Measurements from ENCODE around the gene CDYL.

CDYL gene

GRCh38 chr6:4806337-4806725, 30.1 kb downstream of the CDYL start:
- Histone ChIP-seq H2BK120ac (ENCODE audit: low read depth, low read length) (no peak overlapping the region), H3K27ac (replicated peaks; ENCODE audit: low read length) (no peak overlapping the region), H2BK15ac (ENCODE audit: low read length) (no peak overlapping the region), H2AFZ (ENCODE audit: low read length) (no peak overlapping the region), H4K8ac (ENCODE audit: low read depth, low read length) (no peak overlapping the region), H3K14ac (ENCODE audit: low read length) (no peak overlapping the region), H3K4me2 (ENCODE audit: insufficient read depth, low read length, poor library complexity, severe bottlenecking) (no peak overlapping the region), H4K91ac (ENCODE audit: low read depth, low read length, poor library complexity) (no peak overlapping the region), H3K36me3 (replicated peaks in 1 of 2; ENCODE audit: control insufficient read depth in 2 of 2, insufficient read depth in 2 of 2, low read length in 2 of 2) (peaks cover 0 to 11% of the 10 kb centered on the region in 2 donors), H2AK5ac (ENCODE audit: low read depth, low read length) (no peak overlapping the region), H3K4me3 (ENCODE audit: low read length in 2 of 2) (no peak overlapping the region), H3K9ac (ENCODE audit: low read depth, low read length, poor library complexity) (no peak overlapping the region), H2BK12ac (ENCODE audit: low read length) (no peak overlapping the region), H3K23ac (ENCODE audit: low read depth, low read length, poor library complexity) (no peak overlapping the region), H2BK5ac (ENCODE audit: low read length) (no peak overlapping the region), H3K9me3 (replicated peaks in 1 of 2; ENCODE audit: control insufficient read depth in 2 of 2, insufficient read depth in 1 of 2, low read depth in 1 of 2, low read length in 2 of 2) (peaks cover 0 to 11% of the 10 kb centered on the region in 2 donors), H3K4me1 (ENCODE audit: control insufficient read depth in 2 of 2, insufficient read depth in 1 of 2, low read depth in 1 of 2, low read length in 2 of 2) (peaks cover 0 to 12% of the 10 kb centered on the region in 2 donors), H3K79me1 (ENCODE audit: low read depth, low read length) (peaks cover 5% of the 10 kb centered on the region), H3K18ac (ENCODE audit: low read length) (no peak overlapping the region), H3K4ac (ENCODE audit: low read length) (no peak overlapping the region), H3K27me3 (ENCODE audit: control insufficient read depth in 3 of 3, insufficient read depth in 3 of 3, low read depth in 1 of 3, low read length in 3 of 3) (no peaks in the 10 kb centered on the region)
- DNase-seq (ENCODE audit: low spot score), result no peak
- no CpG with 5 or more reads among the region's 7 CpGs for WGBS, 2 donors (ENCODE audit: extremely low coverage in 2 of 2, insufficient read length in 2 of 2, insufficient replicate concordance in 1 of 2)

DNA sequence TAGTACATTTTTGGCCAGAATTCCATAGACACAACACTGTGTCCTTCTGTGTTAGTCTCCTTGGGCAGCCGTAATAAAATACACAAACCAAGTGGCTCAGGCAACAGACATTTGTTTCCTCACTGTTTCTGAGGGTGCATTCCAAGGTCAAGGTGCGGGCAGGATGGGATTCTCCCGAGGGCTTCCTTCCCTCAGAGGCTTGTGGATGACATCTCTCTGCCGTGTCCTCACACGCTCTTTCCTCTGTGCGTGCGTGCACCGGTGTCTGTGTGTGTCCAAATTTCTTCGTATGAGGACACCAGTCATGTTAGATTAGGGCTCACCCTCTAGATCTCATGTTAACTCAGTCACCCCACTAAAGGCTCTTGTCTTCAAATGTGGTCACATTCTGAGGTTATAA, 30.6 kb downstream of the CDYL start:
- Histone ChIP-seq H3K14ac (ENCODE audit: low read length) (no peak overlapping the region), H2AK5ac (ENCODE audit: low read depth, low read length) (no peak overlapping the region), H3K27ac (replicated peaks; ENCODE audit: low read length) (no peak overlapping the region), H3K23ac (ENCODE audit: low read depth, low read length, poor library complexity) (no peak overlapping the region), H4K91ac (ENCODE audit: low read depth, low read length, poor library complexity) (no peak overlapping the region), H2BK12ac (ENCODE audit: low read length) (no peak overlapping the region), H3K27me3 (ENCODE audit: control insufficient read depth in 3 of 3, insufficient read depth in 3 of 3, low read depth in 1 of 3, low read length in 3 of 3) (no peaks in the 10 kb centered on the region), H2BK5ac (ENCODE audit: low read length) (no peak overlapping the region), H3K18ac (ENCODE audit: low read length) (no peak overlapping the region), H2AFZ (ENCODE audit: low read length) (no peak overlapping the region), H3K79me1 (ENCODE audit: low read depth, low read length) (peaks cover 5% of the 10 kb centered on the region), H2BK15ac (ENCODE audit: low read length) (no peak overlapping the region), H3K4me2 (ENCODE audit: insufficient read depth, low read length, poor library complexity, severe bottlenecking) (no peak overlapping the region), H3K4me3 (ENCODE audit: low read length in 2 of 2) (no peak overlapping the region), H4K8ac (ENCODE audit: low read depth, low read length) (no peak overlapping the region), H3K9ac (ENCODE audit: low read depth, low read length, poor library complexity) (no peak overlapping the region), H3K36me3 (replicated peaks in 1 of 2; ENCODE audit: control insufficient read depth in 2 of 2, insufficient read depth in 2 of 2, low read length in 2 of 2) (peaks cover 0 to 11% of the 10 kb centered on the region in 2 donors), H3K4me1 (ENCODE audit: control insufficient read depth in 2 of 2, insufficient read depth in 1 of 2, low read depth in 1 of 2, low read length in 2 of 2) (peaks cover 0 to 12% of the 10 kb centered on the region in 2 donors), H3K4ac (ENCODE audit: low read length) (no peak overlapping the region), H3K9me3 (replicated peaks in 1 of 2; ENCODE audit: control insufficient read depth in 2 of 2, insufficient read depth in 1 of 2, low read depth in 1 of 2, low read length in 2 of 2) (peaks cover 0 to 11% of the 10 kb centered on the region in 2 donors), H2BK120ac (ENCODE audit: low read depth, low read length) (no peak overlapping the region)
- no CpG with 5 or more reads among the region's 9 CpGs for WGBS, 2 donors (ENCODE audit: extremely low coverage in 2 of 2, insufficient read length in 2 of 2, insufficient replicate concordance in 1 of 2)
- no peak for DNase-seq (ENCODE audit: low spot score)

DNA sequence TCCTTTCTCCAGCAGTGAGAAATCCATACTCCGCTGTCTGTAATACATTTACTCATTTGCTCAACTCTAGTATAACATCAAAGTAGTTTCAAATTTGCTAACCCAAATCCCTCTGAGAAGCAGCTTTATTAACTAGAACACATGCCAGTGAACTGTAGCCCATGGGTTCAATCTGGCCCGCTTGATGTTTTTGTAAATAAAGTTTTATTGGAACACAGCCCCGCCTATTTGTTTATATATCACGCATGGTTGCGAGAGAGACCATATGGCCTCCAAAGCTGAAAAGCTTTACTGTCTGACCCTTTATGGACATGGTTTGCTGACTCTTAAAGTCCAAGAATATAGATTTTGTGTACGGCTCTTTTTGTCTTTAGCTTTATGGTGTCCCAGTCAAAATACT, 32.2 kb downstream of the CDYL start:
- H3K4me1 ChIP-seq (ENCODE audit: control insufficient read depth in 2 of 2, insufficient read depth in 1 of 2, low read depth in 1 of 2, low read length in 2 of 2), result peaks cover 0 to 10% of the 10 kb centered on the region in 2 donors
- H4K8ac ChIP-seq (ENCODE audit: low read depth, low read length), result no peak overlapping the region
- H3K27ac ChIP-seq (replicated peaks; ENCODE audit: low read length), result no peak overlapping the region
- H3K18ac ChIP-seq (ENCODE audit: low read length), result no peak overlapping the region
- no peak overlapping the region for H2BK12ac ChIP-seq (ENCODE audit: low read length)
- DNase-seq (ENCODE audit: low spot score), result no peak
- WGBS, 2 donors (ENCODE audit: extremely low coverage in 2 of 2, insufficient read length in 2 of 2, insufficient replicate concordance in 1 of 2), result no CpG with 5 or more reads among the region's 6 CpGs
- no peak overlapping the region for H3K4me2 ChIP-seq (ENCODE audit: insufficient read depth, low read length, poor library complexity, severe bottlenecking)
- no peak overlapping the region for H3K4me3 ChIP-seq (ENCODE audit: low read length in 2 of 2)
- no peak overlapping the region for H3K23ac ChIP-seq (ENCODE audit: low read depth, low read length, poor library complexity)
- H2BK120ac ChIP-seq (ENCODE audit: low read depth, low read length), result no peak overlapping the region
- no peak overlapping the region for H3K9ac ChIP-seq (ENCODE audit: low read depth, low read length, poor library complexity)
- H3K79me1 ChIP-seq (ENCODE audit: low read depth, low read length), result peaks cover 2% of the 10 kb centered on the region
- H2AK5ac ChIP-seq (ENCODE audit: low read depth, low read length), result no peak overlapping the region
- no peak overlapping the region for H3K4ac ChIP-seq (ENCODE audit: low read length)
- H2BK5ac ChIP-seq (ENCODE audit: low read length), result no peak overlapping the region
- H2AFZ ChIP-seq (ENCODE audit: low read length), result no peak overlapping the region
- no peak overlapping the region for H2BK15ac ChIP-seq (ENCODE audit: low read length)
- H3K36me3 ChIP-seq (replicated peaks in 1 of 2; ENCODE audit: control insufficient read depth in 2 of 2, insufficient read depth in 2 of 2, low read length in 2 of 2), result peaks cover 0 to 11% of the 10 kb centered on the region in 2 donors
- no peaks in the 10 kb centered on the region for H3K27me3 ChIP-seq (ENCODE audit: control insufficient read depth in 3 of 3, insufficient read depth in 3 of 3, low read depth in 1 of 3, low read length in 3 of 3)
- no peak overlapping the region for H3K14ac ChIP-seq (ENCODE audit: low read length)
- H3K9me3 ChIP-seq (replicated peaks in 1 of 2; ENCODE audit: control insufficient read depth in 2 of 2, insufficient read depth in 1 of 2, low read depth in 1 of 2, low read length in 2 of 2), result peaks cover 0 to 11% of the 10 kb centered on the region in 2 donors
- no peak overlapping the region for H4K91ac ChIP-seq (ENCODE audit: low read depth, low read length, poor library complexity)

GRCh38 chr6:4809999-4810918, 34.1 kb downstream of the CDYL start:
- peaks cover 0 to 11% of the 10 kb centered on the region in 2 donors for H3K9me3 ChIP-seq (replicated peaks in 1 of 2; ENCODE audit: control insufficient read depth in 2 of 2, insufficient read depth in 1 of 2, low read depth in 1 of 2, low read length in 2 of 2)
- H3K23ac ChIP-seq (ENCODE audit: low read depth, low read length, poor library complexity), result no peak overlapping the region
- no peak overlapping the region for H3K27ac ChIP-seq (replicated peaks; ENCODE audit: low read length)
- H3K4me3 ChIP-seq (ENCODE audit: low read length in 2 of 2), result no peak overlapping the region
- no peak overlapping the region for H2BK12ac ChIP-seq (ENCODE audit: low read length)
- H4K91ac ChIP-seq (ENCODE audit: low read depth, low read length, poor library complexity), result no peak overlapping the region
- H3K27me3 ChIP-seq (ENCODE audit: control insufficient read depth in 3 of 3, insufficient read depth in 3 of 3, low read depth in 1 of 3, low read length in 3 of 3), result no peaks in the 10 kb centered on the region
- H3K4ac ChIP-seq (ENCODE audit: low read length), result no peak overlapping the region
- no peak overlapping the region for H3K14ac ChIP-seq (ENCODE audit: low read length)
- peaks cover 0 to 7% of the 10 kb centered on the region in 2 donors for H3K4me1 ChIP-seq (ENCODE audit: control insufficient read depth in 2 of 2, insufficient read depth in 1 of 2, low read depth in 1 of 2, low read length in 2 of 2)
- WGBS, 2 donors (ENCODE audit: extremely low coverage in 2 of 2, insufficient read length in 2 of 2, insufficient replicate concordance in 1 of 2), result no CpG with 5 or more reads among the region's 5 CpGs
- peaks cover 0 to 11% of the 10 kb centered on the region in 2 donors for H3K36me3 ChIP-seq (replicated peaks in 1 of 2; ENCODE audit: control insufficient read depth in 2 of 2, insufficient read depth in 2 of 2, low read length in 2 of 2)
- no peak overlapping the region for H2AFZ ChIP-seq (ENCODE audit: low read length)
- H2BK15ac ChIP-seq (ENCODE audit: low read length), result no peak overlapping the region
- no peak overlapping the region for H3K4me2 ChIP-seq (ENCODE audit: insufficient read depth, low read length, poor library complexity, severe bottlenecking)
- no peak overlapping the region for H4K8ac ChIP-seq (ENCODE audit: low read depth, low read length)
- H3K79me1 ChIP-seq (ENCODE audit: low read depth, low read length), result no peaks in the 10 kb centered on the region
- H2BK5ac ChIP-seq (ENCODE audit: low read length), result no peak overlapping the region
- no peak overlapping the region for H3K18ac ChIP-seq (ENCODE audit: low read length)
- no peak overlapping the region for H2BK120ac ChIP-seq (ENCODE audit: low read depth, low read length)
- H2AK5ac ChIP-seq (ENCODE audit: low read depth, low read length), result no peak overlapping the region
- DNase-seq (ENCODE audit: low spot score), result no peak
- no peak overlapping the region for H3K9ac ChIP-seq (ENCODE audit: low read depth, low read length, poor library complexity)

All from neuronal stem cell (in vitro differentiated cells).